NCI-H2107 treated with DMSO at 0.1 percent for 48 hours (cell line): ENCODE results near the gene CHPF2.

Experiments used
- DNase-seq: peaks from one replicate; lab custom pipeline; 2025; ENCODE audit not compliant: unreplicated experiment; lab: John Stamatoyannopoulos, UW

Gene CHPF2

DNA sequence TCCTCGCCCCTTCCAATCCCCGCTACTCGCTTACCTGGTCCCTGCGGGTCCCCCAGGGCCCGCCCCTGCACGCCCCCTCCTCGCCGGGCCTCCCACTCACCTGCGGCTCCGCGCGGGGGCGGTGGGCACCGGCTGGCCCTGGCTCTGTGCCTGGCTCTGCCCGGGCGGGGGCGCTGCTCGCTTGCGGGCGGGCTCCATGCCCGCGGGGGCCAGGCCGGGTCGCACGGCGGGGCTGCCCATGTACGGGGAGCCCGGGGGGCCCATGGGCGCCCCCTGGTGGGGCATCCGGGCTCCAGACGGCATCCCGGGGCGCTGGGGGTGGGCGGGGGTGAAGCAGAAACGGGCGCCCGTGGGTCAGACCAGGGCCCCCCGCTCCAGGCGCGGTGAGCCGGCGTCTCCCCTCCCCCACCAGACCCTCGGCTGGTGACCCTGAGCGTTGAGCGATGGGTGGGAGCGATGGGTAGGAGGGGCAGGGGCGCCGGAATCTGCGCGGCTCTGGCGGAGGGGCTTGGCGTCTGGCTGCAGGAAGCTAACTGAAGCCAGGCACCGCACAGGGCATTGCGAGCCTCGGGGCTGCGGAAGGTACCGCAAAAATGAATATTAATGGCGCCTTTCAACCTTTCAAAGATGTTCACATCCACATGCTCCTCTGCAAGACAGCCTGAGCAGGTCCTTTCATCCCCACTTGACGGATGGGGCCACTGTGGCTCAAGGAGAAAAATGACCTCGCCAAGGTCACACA lies 13.2 kb downstream of the CHPF2 start:
- no peak for DNase-seq

DNA sequence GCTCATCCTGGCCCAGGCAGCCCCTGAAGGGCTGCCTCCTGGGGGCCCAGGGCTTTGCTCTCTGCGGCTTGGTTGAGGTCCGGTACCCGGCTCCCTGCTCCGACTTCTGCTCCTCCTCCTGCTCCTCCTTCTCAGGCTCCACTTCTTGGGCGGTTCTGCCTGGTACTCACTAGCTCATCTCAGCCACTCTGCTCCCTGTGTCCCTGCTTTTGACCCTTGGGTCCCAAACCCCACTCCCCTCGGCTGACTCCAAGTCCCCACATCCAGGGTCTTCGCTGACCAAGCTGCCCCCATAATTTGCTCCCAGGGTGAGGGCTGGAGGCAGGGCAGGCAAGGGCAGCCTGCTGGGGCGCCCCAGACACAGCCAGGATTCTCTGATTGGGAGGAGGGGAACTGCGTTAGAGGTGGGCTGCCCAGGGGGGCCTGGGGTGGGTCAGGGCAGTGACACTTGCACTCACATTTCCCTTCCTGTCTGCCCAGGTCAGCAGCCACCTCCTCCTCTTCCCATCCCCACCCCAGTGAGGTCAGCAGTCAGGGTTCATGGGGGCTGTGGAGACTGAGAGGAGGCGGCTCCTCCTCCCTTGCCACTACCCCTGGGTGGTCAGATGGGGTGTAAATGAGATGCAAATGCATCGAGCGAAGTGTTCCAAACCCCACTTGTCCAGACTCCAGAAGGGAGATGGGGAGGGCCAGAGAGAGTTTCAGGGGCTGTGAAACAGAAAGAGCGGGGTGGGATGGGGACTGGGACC lies 14.0 kb downstream of the CHPF2 start:
- no peak for DNase-seq

DNA sequence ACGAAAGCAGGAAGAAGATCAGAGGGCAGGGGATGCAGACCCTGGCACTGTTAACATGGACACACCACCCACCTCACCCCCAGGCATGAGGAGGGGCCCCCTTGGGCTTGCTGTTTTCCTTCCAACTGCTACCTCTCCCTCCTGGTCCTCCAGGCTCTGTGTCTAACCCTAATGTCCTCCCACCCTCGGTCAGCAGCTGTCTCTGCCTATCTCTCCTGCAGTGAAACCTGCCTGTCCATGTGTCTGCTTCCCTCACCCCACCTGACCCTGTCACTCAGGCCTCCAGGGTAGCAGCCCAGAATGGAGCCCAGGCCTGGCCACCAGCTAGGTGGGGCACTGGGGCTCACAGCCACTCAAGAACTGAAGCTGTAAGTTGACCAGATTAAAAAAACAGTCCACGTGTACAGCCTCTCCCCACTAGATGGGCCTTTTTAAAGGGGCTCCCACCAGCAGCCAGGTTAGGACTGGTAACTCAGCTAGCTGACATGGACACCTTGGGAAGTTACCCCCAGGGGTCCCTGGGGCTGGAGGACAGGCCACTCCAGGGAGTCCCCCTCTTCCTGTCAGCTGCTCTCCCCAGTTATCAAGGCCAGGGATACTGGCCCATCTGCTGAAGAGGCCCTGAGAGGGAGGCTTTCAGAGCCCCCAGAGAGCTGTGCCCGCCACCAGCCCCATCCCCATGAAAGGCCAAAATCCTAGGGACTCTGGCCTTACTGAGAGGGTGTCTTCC lies 14.7 kb downstream of the CHPF2 start:
- no peak for DNase-seq

DNA sequence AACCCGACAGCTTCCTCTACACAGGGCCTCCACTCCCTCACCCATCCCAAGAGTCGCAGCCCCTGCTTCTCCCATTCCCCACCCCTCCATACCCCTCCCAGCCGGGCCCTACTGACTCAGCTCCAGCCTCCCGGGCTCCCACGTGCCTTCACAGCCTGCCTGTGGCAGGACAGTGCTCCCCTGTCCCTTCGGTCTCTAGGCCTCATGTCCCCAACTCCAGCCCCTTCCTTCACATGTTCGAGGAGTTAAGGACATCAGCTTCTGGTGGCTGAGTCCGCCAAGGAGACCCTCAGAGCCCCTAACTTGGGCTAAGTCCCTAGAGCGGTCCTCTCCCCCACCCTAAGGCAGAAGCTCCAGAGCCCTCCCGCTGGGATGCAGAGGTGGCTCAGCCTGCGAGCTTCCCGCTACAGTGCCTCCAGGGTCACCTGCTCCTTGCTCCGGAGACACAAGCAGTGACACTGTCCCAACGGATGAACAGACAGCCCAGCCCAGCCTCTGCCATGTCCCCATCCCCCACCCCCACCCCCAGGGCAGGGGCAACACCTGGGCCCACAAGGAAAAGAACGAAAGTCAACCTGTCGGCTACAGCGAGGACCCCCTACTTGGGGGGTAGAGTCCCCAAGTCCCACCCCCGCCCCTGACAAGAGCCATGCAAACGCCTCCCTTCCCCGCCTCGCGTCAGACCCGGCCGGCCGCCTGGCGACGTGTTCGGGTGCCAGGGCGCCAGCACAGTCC lies 15.5 kb downstream of the CHPF2 start:
- DNase-seq, result no peak

DNA sequence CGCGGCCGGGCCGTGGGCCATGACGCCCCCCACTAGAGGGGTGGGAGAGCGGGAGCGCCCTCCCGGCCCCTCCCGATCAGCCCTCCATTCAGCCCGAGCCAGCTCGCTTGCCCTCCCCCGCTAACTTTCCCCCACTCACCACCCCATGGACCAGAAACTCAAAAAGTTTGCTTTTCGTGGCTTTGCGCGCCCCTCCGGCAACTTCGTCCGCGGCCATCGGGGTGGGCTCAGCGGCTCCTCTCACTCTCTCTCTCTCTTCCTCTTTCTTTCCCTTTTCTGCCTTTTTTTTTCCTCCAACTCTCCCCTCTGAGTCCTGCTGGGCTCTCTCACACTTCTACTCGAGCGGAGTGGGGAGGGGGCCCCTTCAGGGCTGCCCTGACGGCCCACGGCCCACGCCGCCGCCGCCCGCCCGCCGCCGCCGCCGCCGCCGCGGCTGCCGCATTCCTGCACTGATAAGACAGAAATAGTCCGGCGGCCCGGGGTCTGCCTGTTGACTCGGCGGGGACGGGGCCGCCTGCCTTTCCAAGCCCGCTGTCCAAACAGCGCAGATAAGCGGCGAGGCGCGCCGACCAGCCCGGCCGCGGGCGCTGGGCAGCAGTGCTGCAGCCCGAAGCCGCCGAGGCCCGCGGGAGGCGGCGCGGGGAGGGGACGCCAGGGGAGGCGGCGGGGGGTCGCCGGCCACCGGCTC lies 16.2 kb downstream of the CHPF2 start, which contains the start of gene SMARCD3:
TSS of gene SMARCD3 (minus strand) at position 349 of the 688 bp plus-strand sequence. CDS start at position 217, 132 bp downstream.
- no peak for DNase-seq

DNA sequence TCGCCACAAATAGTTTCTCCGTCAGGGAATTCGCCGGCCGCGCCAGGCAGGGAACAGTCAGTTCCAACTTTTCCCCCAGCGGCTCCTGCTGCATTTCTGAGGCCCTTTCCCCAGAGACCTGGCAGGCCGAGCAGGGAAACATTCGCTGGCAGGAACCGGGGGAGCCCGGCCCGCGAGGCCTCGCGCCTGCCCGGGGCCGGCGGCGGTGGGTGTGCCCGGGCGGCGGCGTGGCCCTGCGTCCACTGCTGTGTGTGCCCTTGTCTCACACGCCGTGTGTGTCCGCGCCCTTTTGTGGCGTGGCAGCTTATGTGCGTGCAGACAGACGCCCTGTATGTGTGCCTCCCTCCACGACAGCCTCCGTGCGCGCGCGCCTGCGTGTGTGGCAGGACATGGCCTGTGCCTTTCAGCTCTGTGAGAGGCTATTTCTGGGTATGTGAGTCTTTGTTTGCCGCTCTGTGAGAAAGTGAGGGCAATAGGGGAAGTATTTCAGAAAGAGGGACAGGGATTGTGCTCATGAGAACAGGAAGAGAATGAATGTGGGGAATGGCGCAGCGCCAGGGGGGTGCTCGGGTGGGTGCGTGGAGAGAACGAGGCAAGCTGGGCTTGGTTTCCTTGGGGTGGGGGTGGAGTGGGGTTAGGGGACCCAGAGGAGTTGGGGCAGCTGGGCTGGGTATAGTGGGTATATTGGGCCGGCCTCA lies 16.9 kb downstream of the CHPF2 start:
- no peak for DNase-seq

DNA sequence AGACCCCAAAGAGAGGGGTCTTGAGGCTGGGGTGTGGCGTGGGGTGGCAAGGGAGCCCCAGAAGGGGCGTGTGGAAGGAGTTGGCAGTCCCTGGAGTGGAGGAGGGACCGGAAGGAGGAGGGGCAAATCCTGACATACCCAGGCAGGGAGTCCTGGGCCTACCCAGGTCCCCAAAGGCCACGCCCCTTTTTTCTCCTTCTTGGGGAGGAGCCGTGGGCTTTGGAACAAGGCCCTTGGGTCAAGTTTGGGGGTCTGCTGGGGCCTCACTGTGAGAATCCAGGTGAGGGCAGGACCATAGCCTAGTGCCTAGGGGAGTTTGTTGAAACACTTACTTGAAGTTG lies 17.4 kb downstream of the CHPF2 start:
- no peak for DNase-seq

DNA sequence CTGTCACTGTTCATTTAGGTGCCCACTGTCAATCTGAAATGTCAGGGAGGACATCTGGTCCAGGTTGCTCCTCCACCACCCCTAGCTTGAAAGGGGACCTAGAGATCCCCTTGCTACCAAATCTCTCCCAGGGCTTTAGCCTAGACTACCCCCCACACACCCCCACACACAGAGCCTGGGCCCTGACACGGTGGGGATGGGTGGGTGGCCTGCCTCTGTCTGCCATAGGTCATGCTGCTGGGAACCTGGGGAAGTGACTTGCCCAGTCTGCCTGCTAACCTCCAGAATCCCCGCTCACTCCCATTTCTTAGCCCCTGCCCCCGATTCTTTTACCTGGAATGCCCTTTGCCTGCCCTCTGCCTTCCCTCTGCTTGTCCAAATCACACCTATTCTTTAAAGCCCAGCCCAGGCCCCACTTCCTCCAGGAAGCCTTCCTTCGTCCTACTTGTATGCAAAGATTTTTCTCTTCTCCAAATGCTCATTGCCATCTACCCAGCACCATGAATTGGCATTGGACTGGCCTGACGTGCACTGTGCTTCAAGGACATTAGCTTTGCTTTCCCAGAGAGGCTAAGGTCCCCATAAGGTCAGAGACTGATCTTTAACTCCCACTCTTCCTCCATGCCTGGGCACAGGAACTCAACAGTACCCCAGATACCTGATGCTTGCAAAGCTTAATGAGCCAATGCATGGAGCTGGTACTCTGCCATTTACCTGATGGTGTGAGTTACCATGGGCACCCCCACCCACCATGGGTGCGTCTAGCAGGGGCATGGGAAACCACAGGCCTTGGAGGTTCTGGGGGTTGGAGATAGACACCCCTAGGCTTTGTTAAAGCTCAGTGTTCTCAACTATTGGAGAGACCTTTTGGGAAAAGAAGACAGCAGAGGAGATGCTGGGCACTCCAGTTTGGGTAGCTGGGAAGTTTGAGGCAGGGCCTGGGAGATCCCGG lies 18.2 kb downstream of the CHPF2 start:
- DNase-seq, result no peak

DNA sequence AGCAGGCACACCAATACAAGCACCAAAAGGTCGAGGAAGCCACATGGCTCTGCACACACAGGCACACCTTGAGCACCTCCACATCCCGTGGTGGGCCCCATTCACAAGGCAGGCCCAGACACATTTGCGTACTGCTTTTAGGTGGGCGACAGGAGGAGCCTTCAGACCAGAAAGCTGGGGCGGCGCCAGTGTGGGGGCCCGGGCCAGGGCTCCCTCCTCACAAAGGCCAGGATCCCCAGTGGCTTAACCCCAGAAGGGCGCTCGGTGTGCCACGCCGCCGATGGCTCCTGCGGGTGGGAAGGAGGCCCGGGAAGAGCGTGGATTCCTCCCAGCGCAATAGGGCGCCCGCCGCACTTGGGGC lies 19.0 kb downstream of the CHPF2 start:
- DNase-seq, result no peak

DNA sequence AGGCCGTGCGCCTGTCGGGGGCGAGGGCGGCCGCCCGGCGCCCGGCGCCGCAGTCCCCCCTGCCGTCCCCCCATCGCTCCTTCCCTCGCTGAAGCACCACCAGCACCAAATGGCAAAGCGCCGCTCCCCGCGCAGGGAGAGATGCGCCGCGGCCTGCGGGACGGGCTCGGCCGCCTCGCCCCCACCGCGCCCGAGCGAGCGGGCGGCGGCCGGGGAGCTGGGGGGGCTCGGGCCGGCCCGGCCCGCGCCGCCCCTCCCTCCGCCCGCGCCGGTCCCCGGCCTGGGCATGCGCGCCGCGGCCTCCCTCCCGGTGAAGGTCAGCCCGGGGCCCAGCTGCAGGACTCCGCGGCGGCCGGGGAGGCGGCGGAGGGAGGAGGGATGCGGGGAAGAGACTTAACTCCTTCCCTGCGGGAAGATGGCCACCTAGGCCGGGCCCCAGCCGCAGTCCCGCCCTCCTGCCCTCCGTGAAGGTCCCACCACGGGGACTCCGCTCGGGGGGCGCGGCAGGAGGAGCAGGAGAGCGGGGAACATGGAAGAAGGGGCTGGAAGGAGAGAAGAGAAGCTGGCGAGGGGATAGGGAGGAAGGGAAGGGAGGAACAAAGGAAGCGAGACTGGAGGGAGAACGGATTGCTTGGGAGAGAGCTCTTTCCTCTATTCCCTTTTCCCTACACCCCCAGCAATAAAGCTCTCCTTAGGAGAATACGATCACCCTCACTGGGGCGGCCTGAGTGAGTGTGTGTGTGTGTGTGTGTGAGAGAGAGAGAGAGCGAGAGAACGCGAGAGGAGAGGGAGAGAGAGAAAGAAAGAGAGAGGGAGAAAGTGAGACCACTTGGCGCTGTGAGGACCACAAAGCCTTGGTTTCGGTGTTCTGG lies 19.6 kb downstream of the CHPF2 start:
- peak; percentile 26 for DNase-seq

DNA sequence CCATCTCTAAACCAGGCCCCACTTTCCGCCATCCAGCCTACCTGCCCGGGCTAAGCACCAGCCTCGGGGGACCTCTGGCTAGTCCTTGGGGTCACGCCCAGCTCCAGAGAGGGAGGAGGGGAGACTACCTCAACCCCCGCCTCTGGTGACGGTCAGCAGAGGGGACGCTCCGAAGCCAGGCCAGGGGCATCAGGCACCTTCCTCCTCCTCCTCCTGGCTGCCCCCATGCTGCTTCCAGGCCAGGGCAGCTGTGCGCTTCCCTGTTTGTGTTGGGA lies 20.2 kb downstream of the CHPF2 start:
- no peak for DNase-seq

DNA sequence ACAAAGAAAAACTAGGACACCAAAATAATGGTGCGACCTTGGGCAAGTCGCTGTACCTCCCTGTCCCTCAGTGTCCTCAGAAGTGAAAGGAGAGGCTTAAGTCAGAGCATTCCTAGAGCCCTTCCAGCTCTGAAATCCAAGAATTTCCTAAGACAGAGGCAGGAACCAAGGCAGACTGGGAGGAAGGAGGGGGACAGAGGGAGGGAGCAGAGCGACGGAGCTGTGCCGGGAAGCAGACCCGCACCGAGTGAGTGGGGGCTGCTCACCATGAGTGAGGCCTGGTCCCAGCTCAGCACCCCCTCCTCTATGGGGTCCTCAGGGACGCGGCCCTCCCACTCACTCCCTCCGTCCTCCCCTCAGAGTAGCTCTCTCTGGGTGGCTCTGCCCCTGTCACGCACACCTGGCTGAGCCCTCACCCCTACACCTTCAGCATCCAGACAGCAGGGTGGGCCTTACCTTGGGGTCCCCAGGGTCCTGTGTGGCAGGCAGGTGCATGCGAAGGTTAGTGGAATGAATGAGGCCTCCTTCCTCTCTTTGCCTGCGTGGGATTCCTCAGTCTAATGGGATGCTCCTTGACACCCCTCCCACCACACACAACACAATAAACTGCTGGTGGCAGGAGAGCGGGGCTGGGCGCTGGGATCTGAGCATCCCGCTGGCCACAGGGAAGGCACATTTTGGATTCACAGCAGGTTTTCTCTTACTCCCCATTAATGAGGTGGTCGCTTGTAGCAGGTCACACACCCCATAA lies 20.9 kb downstream of the CHPF2 start:
- no peak for DNase-seq

DNA sequence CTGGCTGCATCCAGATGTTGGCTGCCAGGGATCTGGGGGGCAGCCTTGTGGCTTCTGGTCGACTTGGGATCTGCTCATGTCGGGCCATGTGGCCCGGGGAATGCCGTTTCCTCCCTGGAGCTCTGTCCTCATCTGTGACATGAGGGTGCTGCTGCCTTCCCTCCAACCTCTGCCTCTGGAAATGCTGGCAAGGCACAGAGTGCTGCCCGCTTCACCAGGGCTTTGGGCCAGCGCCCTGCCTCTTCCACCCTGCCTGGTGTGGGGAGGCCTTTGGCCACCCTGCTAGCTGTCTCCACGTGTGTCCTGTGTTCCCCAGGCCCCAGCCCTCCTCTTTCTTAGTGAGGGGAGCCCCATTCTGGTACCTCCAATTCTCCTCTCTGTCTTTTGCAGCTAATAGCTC lies 22.0 kb downstream of the CHPF2 start:
- no peak for DNase-seq

DNA sequence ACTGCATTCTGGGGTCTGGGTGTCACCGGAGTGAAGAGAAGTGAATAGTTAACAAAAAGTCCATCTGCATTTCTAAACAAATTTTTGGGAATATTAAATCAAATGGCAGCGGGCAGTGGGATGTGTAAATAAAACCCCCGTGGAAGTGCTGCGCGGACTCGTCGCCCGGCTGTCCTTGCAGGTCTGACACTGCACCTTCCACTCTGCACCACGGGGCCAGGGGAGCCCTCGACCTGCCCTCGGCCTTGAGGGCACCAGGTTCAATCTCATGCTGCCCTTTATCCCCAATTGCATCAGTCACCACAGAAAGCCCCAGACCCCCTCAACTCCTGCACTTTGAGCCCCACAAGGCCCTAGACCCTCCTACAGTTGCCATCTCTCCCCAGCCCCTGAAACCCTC lies 22.6 kb downstream of the CHPF2 start:
- no peak for DNase-seq

DNA sequence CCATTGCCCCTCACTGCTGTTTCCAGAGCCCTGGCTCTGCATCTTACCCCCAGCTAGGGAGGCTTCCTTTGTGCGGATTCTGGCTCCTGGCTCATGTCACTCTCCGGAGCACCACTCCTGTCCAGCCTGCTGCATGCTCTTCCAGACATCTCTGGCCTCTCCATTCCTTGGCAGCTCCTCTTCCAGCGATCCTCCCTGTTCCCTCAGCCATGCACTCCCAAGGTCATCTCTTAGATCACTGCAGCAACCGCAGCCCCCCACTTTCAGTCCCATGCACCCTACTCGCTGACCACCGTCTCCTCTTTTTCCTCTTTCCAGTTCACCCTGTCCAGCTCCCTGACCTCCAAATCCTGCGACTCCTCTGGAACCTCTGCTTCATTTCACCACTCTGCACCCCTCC lies 23.1 kb downstream of the CHPF2 start:
- DNase-seq, result no peak

DNA sequence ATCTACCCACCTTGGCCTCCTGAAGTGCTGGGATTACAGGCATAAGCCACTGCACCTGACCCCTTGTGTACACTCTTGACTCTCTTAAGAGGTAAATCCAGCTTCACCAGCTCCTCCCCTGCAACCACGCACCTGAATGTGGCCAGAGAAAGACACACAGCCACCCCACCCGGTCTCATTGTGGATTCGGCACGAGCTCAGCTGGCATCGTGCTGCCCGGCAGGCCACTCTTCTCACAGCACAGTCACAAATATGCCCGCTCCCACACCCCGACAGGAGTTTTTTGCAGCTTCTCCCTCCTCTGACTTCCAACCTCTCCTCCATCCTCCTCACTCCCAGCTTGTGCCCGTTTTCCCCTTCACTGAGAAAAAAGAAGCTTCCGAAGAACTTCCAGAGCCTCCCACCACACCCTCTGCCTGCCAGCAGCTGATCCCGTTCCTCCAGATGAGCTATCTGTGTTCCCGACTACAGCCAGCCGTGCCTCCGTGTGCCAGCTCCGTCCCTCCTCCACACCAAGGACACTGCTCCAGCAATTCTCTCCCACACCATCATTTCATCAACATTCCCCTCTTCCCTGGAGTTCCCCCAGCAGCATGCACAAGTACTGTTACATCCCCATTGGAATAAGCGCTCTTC lies 24.2 kb downstream of the CHPF2 start:
- no peak for DNase-seq

DNA sequence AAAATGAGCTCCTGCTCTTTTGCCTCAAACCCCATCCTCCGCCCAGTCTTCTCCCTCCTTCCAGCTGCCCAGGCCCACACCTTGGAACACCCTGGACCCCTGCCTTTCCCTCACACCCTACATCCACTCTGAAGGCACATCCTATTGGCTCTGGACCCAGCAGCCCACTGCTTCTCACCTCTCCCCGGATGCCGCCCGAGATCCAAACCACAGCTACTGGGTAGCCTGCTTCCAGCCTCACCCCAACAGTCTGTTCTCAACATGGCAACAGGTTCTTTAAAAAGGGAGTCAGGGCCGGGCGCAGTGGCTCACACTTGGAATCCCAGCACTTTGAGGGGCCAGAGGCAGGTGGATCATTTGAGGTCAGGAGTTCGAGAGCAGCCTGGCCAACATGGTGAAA lies 25.7 kb downstream of the CHPF2 start:
- DNase-seq, result no peak
